Amygdala (tissue), 56 donors: ENCODE data around the gene PTPRC.

ENCODE experiments used
- DNase-seq, 56 donors: peaks; one replicate each; lab custom pipeline; 2025; lab: John Stamatoyannopoulos, UW

PTPRC gene

DNA sequence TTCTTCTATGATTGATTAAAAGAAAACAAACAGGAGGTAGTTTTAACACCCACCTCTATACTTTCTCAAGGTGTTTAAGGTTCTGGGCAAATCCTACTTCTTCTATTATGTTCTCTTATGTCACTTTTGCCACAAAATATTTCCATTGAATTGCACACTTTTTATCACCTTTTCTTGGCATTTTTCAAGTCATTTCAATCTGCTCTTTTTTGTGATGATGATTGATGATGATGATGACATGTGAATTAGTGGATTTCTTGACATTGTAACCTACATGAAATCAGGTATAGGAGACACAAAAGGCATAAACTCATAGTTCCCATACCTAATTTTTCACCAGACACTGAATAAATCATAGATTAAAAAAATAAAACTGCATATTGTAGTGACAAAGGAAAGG lies 4.1 kb downstream of the PTPRC start:
- no peak for DNase-seq

DNA sequence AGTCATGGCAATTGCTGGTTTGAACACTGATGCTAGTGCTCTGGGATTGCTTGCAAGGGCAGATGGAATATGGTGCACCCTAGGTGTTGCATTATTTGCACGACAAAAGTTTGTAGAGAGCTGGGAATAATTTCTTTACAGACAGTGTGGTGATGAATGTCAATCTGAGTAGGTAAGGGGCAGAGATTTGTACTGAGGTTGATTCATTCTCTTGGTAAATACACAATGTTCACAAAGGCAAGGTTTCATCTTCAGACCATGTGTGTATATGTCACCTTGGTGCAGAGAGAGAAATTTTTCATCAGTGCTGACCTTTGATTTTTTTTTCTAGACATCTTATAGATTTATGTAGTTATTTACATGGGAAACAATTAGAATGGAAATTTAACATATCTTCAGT lies 5.0 kb downstream of the PTPRC start:
- no peak for DNase-seq

DNA sequence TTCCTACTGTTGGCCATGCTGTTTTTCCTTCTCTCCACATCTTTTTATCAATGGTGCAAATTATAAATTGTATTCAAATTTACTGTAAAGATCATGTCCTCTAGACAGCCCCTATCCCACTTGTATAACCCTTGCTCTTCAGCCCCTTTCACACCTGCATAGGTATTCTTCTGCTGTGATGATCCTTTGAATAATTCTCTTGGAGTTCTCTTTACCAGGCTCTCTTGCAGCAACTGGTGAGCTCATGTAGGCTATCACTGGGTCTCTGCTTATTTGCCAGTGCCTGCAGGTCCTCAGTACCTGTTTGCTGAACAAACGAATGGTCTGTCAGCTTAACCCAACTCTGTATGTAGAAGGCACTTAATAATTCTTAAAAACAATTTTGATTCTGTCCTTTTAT lies 8.2 kb downstream of the PTPRC start:
- no peak for DNase-seq

DNA sequence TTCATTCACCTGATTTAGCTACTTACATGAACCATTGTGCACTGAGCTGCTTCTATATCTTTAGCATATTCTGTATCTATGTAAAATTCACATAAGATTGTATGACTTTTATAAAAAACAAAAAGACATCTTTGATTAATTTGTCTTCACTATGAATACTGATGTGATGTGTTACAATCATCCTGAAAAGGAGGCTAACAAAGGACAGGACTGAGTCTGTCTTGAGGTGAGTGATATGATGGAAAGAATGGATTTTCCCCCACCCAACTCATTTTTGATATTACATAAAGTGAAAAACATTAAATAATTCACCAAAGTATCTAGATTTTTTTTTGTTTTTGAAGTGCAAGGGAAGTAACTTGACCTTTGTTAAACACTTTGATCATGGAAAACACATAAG lies 9.8 kb downstream of the PTPRC start:
- no peak for DNase-seq

DNA sequence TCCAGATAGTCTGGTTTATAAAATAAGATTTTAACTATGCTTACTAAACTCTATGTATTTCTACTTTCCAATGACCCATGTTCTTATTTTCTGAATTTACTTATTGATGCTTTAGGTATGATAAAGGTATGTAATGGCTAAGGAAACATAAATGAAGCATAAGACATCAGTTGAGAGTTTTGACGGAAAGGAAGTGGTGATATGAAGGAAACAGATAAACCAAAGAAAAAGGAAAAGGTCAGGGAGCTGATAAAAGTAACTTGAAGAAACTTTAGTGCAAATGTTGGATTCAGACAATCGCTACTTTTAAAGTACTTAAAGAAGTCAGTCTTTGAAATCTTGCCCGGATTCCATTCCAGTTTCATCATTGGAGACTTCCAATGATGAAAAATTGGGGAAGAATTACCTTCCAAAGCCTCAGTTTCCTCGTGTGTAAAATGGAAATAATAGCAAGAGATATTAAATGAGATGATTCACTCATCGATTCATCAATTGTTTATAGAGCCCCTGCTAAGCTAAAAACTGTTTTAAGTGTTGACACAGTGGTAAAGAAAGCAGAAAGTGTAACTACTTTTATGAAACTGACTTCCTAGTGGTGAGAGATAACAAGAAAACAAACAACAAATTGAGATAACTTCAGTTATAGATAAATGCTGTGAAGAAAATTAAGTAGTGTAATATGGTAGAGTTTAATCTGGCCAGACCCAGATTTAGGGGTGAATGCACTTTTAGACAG lies 10.6 kb downstream of the PTPRC start:
- DNase-seq, result no peak

DNA sequence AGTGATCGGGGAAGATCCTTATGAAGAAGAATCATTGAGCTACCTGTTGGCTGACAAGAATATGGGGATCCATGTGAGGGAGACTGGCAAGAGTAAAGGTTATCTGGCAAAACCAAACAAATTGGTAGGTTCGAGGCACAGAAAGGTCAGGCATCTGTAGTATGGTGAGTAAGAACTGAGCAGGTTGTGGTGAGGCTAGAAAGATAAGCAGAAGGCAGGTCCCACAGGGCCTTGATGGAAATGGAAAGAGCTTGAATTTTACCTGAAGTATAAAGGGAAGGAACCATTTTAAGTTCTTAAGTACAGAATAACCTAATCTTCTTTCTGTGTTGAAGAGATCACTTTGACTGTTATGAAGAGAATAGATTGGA lies 11.1 kb downstream of the PTPRC start:
- no peak for DNase-seq

DNA sequence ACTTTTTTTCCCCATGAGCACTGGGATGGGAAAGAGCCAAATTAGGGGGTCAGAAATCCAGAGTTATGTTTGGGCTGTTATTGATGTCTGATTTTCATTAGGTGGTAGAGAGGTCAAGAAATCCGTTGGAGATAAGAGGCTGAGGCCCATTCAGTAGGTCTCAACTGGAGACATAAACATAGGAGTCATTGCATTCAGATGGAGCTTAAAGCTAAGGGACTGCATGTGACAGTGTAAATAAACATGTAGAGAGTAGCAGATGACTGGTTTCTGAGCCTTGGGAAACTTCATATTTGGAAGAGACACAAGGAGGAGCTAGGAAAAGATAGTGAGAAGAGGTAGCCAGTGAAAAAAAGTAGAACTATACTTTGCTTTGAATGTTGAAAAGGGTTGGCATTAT lies 11.7 kb downstream of the PTPRC start:
- no peak for DNase-seq

DNA sequence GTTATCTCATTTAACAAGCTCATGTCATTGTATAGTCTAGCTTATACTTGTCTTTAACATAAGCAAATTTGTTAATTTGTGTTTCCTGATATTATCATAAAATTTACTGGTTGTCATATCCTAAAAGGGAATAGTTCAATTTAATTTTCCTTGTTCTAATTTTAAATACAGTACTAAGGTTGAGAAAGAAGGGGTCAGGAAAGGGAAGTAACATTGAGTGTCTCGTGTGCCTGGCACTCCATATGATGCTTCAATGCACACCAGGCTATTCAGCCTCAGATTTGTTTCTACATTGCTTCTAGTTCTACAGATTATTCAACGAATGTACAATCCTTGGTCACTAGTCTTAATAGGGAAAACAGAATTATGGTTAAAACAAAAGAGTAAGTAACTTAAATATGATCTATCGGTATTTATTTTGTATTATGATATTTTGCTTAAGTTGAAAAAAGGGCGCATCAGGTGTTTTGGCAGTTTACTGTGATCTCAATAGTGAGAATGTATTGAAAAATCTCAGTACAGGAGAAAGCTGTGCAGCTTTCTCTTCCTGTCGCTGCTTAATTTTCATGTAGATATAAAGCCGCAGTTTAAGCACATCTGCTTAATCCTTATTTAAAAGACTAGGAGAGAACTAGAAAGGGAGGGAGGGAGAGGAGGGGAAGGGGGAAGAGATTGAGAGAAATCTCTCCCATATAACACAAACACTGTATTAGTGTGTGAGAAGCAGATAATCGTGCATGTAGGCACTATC lies 13.0 kb downstream of the PTPRC start:
- DNase-seq, result no peak

DNA sequence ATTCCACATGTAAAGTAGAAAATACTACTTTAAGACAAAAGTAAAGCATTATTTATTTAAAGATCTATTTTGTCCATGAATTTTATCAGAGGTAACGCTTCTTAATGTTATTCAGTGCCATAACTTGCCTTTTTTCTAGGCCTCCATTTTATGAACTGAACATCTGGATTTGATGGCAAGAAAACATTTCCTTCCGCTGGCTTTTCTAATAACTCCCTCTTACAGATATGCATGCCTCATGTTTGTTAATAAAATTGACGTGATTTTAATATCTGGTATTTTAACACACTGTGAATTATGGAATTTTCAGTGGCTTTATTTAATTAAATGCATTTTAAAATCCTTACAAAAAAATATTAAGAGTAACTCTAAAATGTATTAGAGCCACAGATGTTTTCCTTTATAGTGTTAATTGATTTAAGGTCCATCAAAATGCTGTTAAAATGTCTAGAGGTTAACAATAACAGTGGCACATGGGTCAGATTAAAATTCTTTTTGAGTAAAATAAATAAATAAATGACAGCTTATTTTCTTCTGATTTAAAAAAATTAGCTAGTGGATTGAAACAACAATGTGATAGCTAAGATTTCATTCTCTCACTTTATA lies 15.1 kb downstream of the PTPRC start:
- DNase-seq, result no peak

DNA sequence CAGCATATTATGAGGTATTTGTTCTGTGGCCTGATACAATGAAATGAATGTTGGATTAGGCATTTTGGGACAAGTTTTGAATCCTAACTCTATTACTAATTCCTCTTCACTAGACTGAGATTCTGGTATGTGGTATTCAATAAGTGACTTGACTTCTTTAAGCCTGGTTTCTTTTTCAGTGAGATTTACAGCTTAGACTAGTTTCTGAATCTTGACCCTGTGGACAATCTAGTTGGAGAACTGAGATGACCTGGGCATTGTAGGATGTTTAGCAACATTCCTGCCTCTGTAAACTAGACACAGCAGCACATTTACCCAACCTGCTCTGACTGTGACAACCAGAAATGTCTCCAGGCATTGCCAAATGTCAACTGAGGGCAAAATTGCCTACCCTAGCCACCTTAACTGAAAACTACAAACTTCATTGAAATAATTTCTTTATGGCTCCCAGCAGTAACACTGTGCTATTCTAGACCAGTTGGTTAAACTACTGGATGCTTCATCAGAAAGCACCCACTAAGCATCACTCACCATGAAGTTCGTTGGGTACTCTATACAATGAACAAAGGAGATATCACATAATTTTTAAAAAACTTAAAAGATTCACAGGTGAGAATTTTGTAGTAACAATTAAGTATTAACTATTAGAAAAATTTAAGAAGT lies 16.8 kb downstream of the PTPRC start:
- DNase-seq, result no peak

DNA sequence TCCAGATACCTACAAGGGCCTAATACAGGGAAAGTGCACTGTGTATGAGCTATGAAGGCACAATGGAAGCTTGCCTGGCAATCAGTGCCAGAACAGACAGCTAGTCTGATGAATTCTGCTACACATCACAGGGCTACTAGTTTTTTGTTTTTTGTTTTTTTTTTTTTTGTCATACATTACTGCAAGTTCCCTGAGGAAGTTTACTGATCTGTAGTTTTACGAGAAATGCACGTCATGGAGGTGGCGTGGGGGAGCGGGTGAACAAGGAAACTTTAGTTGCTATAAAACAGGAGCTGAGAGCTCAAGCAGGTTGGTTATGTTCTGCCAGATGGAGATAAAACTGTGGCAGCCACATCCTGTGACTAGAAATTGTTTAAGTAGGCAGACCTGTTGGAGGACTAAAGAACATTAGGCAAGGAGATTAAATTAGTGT lies 17.7 kb downstream of the PTPRC start:
- DNase-seq, result peak in 4 of 56 donors; percentile 5 to 7 (median 5)

DNA sequence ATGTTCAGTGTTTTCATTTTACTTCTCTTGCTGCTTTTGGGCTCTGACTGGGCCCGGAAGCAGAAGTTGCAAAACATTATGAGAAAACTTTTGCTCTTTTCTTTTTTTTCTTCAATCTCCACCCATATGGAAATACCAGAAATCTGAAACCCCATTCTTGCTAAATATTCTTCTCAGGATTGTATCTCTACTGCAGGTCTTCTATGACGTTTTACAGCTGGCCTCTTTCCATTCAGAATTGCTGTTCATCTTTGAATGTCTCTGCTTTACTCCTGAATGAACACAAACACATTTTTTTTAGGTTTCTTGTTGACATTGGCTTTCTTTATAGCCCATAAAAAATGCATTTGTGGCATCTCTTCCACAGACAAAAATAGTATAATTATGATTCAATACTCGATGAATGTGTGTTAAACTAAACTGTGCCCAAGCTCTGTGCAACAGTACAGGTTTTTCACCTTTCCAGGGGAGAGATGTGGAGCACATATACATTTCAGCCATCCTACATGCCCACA lies 18.8 kb downstream of the PTPRC start:
- DNase-seq, result no peak

DNA sequence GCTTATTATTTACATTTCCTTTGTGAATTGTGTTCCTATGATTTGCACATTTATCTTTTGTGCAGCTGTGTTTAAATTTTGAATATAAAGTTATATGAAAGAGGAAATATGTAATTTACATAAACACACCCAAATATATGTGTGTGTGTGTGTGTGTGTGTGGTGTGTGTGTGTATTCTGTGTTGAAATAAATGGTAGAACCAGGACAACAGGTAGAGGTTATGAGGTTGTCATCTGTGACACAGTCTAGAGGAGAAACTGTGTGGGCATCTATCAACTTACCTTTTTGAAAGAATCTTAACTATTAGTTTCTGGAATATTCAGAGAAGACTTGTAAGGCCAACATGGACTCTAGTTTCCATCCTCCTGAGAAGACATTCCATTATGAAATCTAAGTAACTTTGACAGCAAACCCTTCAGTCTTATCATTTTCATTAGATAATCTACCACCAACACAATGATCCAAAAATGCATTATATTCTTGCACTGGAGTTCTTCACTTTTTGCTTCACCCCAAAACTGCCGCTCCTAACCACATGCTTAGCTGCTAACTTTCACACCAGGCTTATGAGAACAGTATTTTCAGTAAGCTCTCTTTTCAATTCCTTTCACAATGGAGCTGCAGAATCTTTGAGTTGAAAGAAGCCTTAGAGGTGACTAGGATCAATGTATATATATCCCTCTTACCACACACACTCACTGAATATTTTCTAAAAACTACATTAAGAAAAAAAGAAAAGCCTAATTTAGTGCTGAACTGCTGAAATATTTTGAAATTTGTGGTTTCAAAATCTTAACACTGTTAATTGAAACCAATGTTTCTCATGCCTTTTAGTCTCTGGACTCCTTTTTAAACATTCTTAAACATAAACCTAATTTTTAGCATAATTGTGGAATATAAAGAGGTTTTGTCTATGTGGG lies 21.8 kb downstream of the PTPRC start:
- DNase-seq, result no peak

DNA sequence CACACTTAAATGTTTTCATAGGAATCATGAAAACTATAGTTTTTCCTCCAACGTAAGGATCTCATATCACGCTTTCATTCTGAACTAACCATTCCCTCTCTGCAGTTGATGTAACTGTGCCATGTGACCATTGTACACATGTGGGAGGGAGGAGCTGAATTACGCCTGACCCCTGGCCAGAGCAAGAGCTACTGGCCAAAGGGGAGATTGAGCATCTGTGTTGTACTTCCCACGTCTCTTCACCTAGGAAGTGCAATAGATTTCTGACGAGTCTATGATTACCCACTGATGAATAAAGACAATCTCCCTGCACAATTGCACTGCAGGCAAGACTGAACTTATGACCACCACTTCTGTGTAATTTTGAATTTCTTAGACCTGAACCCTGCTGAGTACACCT lies 24.0 kb downstream of the PTPRC start:
- no peak for DNase-seq

DNA sequence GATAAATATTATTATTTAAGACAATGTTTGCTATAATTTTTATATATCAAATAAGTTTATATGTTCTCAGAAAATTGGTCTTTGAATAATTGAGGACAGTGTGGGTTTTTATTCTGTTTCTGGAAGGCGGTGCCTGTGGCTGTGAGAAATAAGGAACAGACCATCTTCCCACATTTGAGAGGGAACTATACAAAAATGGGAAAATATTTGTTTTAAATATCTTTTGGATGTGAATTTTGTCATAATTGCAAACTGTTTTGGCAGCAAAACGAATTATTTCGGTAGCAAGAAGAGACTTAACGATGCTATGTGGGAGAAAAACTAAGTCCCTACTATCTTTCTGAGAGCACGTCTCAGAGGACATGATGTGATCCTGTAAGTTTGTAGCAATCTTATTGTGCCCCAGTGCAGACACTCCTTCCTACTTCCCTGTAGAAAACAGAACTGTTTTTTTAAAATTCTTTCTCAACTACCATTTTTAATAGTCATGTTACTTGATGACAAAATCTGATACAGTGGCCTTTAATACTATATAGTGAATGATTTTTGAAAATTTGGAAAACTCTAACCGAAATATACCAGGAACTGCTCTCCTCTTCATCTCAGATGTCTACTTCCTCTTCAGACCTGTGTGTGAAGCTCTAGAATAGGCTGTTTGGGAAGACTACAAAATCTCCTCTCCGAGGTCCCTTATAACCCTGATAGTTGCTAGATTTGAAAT lies 25.4 kb downstream of the PTPRC start:
- DNase-seq, result no peak

DNA sequence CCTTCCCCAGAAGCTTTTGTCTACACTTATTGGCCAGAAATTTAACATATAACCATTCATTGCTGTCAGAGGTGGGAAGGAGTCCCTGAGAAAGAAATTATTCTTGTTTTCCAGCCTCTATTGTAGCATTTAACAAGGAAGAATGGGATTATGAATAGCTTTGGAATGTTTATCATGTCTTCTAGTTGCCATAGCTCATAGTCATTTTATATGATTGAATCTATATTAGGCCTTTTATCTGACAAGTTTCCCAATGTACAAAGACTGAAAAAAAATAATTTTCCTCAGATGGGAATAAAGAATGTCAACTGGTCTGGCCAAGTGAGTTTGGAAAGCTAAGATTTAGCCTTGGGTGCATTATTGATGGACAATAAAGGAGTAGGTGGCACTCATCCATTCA lies 28.3 kb downstream of the PTPRC start:
- no peak for DNase-seq

DNA sequence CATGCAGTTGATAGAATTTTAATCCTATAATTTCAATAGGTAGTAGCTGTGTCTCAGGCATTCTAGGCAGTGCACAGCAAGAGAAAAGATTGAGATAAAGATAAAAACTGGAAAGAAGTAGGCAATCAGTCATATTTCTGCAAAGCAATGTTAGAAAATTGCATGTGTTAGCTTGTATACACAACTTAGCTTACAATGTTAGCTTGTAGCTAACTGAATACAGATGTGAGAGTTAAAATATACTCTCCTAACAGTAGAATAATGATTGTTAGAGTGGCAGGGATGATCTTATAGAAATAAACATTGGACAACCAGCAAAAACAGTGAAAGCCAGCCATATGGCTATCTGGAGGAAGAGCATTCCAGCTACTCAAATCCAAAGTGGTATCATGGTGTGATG lies 29.0 kb downstream of the PTPRC start:
- DNase-seq, result no peak

DNA sequence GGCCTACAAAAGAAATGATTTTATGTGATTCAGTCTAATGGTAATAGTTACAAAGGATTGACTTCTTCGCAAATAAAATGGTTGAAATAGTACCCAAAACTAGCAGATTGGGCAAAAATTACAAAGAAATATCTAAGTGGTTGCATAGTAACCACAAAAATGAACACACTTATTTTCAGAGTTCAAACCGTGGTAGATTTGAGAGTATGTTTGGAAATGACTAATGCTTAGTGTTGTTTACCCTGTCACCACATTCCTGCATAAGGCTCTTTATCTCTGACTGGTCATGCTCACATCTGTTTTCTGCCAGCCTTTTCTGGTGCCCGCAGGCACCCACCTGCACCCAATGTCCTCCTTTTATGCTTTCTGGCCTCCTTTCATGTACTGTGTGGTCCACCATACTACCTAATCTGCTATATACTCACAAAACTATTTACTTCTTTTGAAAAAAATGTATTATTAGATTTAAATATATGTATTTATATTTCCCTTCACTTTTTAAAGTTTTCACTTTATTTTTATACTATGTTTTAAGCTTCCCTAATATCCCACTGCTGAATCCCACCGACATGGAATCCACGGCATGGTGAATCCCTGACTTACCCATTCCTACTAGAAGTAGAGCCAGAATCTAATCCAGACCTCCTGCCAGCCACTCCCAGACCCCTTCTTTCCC lies 30.3 kb downstream of the PTPRC start:
- DNase-seq, result no peak

DNA sequence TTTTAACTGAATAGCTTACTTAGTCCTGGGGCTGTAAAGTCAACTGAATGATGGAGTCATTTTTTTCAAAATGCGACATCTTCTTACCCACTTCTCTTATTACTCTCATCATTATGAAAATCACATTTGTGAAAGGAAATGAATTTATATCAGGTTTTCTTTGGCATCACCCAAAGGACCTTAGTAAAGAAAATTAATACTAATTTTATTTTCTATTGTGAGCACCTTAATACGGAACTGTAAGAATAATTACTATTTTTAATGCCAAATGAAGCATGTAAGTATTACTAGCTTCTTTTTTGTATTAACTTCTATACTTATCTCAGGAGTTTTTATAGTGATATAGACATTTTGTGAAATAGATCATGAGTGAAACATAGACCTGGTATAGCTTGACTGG lies 30.9 kb downstream of the PTPRC start:
- no peak for DNase-seq
